GM10266 (cell line): ENCODE results near the gene FOXN3.

Experiments used
- DNase-seq: peaks from one replicate; pipeline ENCODE4 v3.0.0; 2012; ENCODE audit errors: extremely low spot score
- TF ChIP-seq, protein P1 (sequence below): IDR thresholded peaks from 2 replicates; pipeline ENCODE4 v1.5.1; 2012; ENCODE audit warnings: mild to moderate bottlenecking, low read depth; ENCODE audit not compliant: control insufficient read depth, insufficient read depth; ENCODE audit errors: missing control alignments

The FOXN3 gene

DNA sequence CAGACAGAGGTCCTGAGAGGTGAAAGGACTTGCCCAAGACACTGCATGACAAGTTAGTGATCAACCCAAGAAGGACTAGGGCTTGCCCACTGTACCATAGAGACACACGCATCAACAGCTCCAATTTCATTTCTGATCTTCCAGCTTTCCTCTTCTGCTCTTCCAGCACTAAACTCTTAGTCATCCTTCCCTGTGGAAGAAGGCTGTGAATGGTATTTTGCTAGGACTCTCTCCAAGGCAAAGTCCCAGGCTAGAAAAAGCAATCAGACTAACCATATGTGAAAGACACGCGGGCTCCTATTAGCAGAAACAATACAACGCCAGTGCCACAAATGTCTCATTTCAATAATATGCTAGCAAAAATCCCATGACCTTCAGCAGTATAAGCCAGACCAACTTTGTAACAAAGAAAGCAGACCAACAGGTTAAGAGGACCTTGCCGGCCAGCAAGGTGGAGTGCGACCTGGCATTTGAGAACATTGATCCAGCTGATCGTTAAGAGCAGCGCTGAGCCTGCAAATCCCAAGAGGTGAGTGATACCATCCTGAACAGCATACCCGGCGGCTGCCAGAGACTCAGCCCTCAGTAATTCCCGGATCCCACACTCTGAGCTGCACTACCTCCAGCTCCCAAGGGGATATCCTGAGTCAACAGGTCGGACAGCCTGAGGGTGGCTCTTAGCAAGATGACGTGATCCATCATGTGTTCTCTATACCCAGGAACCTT is 132.5 kb downstream of the FOXN3 start:
- TF ChIP-seq, protein P1, sequence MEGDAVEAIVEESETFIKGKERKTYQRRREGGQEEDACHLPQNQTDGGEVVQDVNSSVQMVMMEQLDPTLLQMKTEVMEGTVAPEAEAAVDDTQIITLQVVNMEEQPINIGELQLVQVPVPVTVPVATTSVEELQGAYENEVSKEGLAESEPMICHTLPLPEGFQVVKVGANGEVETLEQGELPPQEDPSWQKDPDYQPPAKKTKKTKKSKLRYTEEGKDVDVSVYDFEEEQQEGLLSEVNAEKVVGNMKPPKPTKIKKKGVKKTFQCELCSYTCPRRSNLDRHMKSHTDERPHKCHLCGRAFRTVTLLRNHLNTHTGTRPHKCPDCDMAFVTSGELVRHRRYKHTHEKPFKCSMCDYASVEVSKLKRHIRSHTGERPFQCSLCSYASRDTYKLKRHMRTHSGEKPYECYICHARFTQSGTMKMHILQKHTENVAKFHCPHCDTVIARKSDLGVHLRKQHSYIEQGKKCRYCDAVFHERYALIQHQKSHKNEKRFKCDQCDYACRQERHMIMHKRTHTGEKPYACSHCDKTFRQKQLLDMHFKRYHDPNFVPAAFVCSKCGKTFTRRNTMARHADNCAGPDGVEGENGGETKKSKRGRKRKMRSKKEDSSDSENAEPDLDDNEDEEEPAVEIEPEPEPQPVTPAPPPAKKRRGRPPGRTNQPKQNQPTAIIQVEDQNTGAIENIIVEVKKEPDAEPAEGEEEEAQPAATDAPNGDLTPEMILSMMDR, result no peak
- no peak for DNase-seq

DNA sequence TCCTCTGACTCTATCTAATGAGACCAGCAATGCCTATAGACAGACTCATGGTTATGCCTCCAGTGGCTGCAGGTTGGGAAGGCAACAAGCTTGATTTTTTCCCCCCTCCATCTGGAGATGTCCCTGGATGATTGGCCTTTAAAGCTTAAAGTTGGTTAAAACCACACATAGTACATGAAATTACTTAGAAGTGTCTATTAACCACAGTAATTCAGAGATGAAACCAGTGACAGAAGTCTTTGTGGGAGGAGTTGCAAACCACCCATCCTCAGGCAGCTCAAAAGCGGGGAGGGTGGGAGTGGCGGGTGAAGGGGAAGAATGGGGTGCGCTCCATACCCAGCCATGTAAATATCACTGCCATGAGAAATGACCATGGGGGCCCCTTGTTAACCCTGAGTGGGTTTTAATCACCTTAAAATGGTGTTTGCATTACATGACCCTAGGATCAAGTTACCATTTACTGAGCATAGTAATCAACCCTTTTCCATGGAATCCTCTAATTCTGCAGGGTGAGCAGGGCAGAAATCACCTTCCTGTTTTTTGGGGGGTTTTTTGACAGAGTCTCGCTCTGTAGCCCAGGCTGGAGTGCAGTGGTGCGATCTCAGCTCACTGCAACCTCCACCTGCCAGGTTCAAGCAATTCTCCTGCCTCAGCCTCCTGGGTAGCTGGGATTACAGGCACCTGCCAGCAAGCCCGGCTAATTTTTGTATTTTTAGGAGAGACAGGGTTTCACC is 133.5 kb downstream of the FOXN3 start:
- TF ChIP-seq, protein P1, result no peak
- peak; percentile 22 for DNase-seq

DNA sequence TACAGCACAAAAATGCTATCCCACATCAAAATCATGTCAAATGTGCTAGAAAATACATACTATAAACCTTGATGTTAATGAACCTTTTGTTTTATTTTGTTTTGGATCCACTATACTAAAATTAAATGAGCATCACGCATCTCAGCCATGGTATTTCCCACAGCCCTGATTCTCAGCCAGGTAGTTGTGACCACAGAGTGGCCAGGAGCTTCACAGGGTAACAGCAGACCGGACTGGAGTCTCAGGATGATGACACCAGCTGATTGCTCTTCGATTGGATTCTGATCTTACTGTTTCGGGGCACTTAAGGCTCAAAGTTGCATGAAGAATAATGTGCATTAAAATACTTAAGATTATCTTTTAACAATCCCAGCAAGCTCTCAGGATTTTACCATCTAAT is 134.8 kb downstream of the FOXN3 start:
- TF ChIP-seq, protein P1, result no peak
- DNase-seq, result no peak

DNA sequence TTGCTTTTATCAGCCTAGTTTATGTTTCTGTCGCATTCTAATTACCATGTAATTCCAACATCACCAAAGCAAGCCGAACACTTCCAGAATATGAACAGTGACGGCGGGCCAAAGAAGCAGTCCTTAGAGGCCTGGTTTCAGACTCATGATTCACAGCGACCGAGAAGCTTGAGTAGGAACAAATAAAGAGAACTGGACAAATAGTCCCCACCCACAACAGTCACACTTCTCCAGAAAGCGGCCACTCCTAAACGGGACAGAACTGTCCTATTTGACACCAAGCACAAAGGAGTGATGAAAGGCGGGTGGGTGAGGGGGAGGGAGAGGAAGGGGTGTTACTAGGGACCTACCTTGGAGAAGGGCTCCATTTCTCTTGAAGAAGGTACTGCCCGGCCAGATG is 136.4 kb downstream of the FOXN3 start:
- TF ChIP-seq, protein P1, result no peak
- no peak for DNase-seq

DNA sequence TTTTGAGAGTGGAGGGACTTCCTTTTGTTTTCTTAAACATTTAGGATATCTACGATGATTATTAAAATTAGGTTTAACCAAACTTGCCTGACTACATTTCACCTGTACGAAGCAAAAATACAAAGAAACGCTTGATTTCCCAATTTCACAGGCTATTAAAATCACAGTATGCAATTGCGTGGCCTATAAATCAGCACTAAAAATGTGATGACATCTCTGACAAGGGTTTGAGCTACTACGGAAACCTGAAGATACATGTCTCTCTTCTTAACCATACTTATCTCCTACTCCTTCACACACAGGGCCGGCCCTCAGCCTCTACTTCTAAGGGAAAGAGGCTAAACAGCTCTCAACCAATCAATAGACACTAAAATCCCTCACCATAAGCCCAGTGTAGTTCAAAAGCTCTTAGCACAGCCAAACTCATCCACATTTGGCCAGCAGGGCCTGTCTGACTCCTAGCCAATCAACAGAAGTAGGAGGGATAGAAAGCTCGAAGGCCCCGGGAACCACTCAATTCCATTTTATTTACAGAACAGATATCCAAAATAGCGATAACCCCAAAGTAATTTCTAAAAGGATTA is 137.3 kb downstream of the FOXN3 start:
- DNase-seq, result no peak

DNA sequence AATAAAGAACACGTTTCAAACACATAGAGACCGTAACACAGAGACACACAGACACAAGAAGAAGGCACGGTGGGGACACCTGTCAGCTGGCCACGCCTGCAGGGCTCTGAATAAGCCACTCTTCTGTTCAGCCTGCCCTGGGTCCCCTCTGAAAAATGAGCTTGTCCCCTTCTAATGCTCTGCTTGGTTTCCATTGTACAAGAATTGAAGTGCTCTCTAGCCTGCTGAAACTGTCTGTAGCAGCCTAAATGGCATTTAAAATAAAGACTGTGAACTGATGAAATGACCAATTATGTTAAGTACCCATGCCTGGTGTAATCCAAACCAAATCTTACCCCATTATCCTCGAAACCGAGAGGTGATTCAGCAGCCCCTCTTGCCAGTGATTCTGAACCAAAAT is 139.8 kb downstream of the FOXN3 start:
- no peak for DNase-seq
- TF ChIP-seq, protein P1, result no peak

More for the DNA sequence above, 137.3 kb downstream of the FOXN3 start:
- TF ChIP-seq, protein P1, result no peak

DNA sequence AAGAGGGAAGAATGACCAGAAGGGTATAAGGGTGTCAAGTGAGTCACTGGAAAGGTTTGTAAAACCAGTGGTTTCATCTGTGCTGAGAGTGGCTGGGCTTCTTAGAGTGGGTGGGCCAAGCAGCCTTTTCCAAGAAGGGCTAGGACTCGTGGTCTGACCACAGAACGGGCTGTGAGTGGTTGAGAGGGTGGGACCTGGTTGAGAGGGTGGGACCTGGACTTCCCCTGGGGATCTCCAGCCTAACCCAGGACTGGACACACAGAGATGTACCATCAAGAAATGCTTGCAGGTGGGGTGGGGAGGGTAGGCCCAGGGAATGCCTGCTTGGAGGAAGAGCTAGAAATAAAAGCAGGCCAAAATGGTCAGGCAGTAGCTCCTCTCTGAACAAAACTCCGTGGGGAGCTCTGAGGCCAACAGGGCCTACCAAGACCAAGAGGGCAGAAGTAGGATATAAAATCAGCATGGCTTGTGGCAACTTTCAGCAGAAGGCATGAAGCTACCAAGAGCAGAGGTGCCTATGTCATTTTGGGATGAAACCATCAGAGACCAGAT is 140.5 kb downstream of the FOXN3 start:
- DNase-seq, result peak; percentile 79
- TF ChIP-seq, protein P1, result no peak
